Upper lobe of left lung (tissue), 6 donors: Measurements from ENCODE around the gene MBD3. TPM values are rescaled to one million over a fixed set of nuclear protein-coding genes. Genes with fewer than 3 reads are reported as not detected.

Experiments
- ATAC-seq, 2 donors: fragments of 200-7000 bp; cut with Tn5 transposase; one replicate each; pipeline ENCODE4 v1.9.1; 2022; ENCODE audit warnings: mild to moderate bottlenecking in 2 of 2, moderate library complexity in 2 of 2; ENCODE audit not compliant: low FRiP score in 2 of 2
- DNase-seq, 2 donors: peaks; one replicate each; pipeline ENCODE4 v3.0.0-alpha.2; 2019 to 2020
- H3K27ac ChIP-seq, 4 donors: fragments of 200-600 bp; sonication (generic); one replicate each; pipeline ENCODE4 v1.5.1; 2016 to 2019
- H3K27me3 ChIP-seq, 4 donors: fragments of 200-600 bp; sonication (generic); one replicate each; pipeline ENCODE4 v1.5.1; 2017 to 2019
- H3K36me3 ChIP-seq, 4 donors: fragments of 200-600 bp; sonication (generic); one replicate each; pipeline ENCODE4 v1.5.1; 2016 to 2019
- H3K4me1 ChIP-seq, 4 donors: fragments of 200-600 bp; sonication (generic); one replicate each; pipeline ENCODE4 v1.5.1; 2018 to 2019
- H3K4me3 ChIP-seq, 4 donors: fragments of 200-600 bp; sonication (generic); one replicate each; pipeline ENCODE4 v1.5.1; 2017 to 2019; ENCODE audit warnings: mild to moderate bottlenecking in 2 of 4, moderate library complexity in 1 of 4
- H3K9me3 ChIP-seq, 4 donors: fragments of 200-600 bp; sonication (generic); one replicate each; pipeline ENCODE4 v1.5.1; 2018 to 2019
- EP300 ChIP-seq, 4 donors: sonication (generic); formaldehyde crosslinking; IDR thresholded peaks; one replicate each; pipeline ENCODE4 v1.5.1; 2017; ENCODE audit warnings: antibody characterized with exemption in 4 of 4, control low read depth in 2 of 4
- POLR2A ChIP-seq, 4 donors: fragments of 450-650 bp; IDR thresholded peaks; one replicate each; pipeline ENCODE4 v1.5.1; 2016 to 2017; ENCODE audit warnings: antibody characterized with exemption in 4 of 4, mild to moderate bottlenecking in 2 of 4
- POLR2AphosphoS5 ChIP-seq, 2 donors: sonication (generic); formaldehyde crosslinking; IDR thresholded peaks; one replicate each; pipeline ENCODE4 v1.5.1; 2017; ENCODE audit warnings: antibody characterized with exemption in 2 of 2
- WGBS, 2 donors: methylation state at CpG; one replicate each; pipeline ENCODE4 v1.1.5; 2017 to 2018; 5-methylcytosine and 5-hydroxymethylcytosine counted together
- total RNA-seq, 6 donors: library from RNA; depleted of rRNA in 4 of 6; stranded (reverse); fragments of >200 nt in 4 of 6; gene quantifications; one replicate each; pipeline versions ENCODE4 v1.1.0 to v1.2.1, GENCODE V29; 2016 to 2021
- TF ChIP-seq, protein P1 (sequence below), 6 experiments: fragments of 450-650 bp in 4 of 6; fragments of 200-600 bp in 2 of 6; sonication (generic) in 2 of 6; IDR thresholded peaks; one replicate each; pipeline ENCODE4 v1.5.1; 2016 to 2019; ENCODE audit warnings: antibody characterized with exemption in 6 of 6
- donor health status: DM: no; HTN: no; CAD: no; lungs with moderate emphysema.
- donor health status: DM: no; HTN: yes; CAD: no; lungs with severe emphysema.

MBD3 gene
- total RNA-seq, 6 donors from 2014 or later, result 65.1 to 158 (median 107) TPM

GRCh38 chr19:1619703-1620102 lies 27.0 kb upstream of the MBD3 start:
- Histone ChIP-seq H3K27me3 (no peaks in the 10 kb centered on the region), H3K36me3 (peaks cover 0 to 63% (median 45%) of the 10 kb centered on the region in 4 donors)

DNA sequence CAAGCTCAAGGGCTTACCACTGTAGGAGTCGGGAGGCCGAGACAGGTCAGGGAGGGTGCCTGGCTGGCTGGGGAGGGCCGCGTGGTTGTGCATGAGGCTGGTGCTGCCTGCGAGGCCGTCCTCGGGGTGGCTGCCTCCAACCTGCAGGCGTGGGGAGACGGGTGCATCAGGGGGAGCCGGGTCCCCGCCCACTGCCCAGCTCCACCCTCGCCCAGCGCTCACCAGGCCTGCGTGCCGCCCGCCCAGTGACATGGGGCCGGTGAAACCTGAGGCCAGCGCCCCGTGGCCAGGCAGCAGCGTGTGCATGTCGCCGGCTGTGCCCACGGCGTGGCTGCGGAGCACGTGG lies 26.4 kb upstream of the MBD3 start:
- H3K4me3 ChIP-seq, result no peak overlapping the region
- H3K36me3 ChIP-seq, result peaks cover 0 to 64% (median 52%) of the 10 kb centered on the region in 4 donors
- ATAC-seq, result no peak
- no peak overlapping the region for H3K27ac ChIP-seq
- no peaks in the 10 kb centered on the region for H3K9me3 ChIP-seq
- TF ChIP-seq POLR2AphosphoS5 (IDR thresholded peaks at IDR 0.05) (no peak), EP300 (IDR thresholded peaks at IDR 0.05) (no peak), POLR2A (IDR thresholded peaks at IDR 0.05) (no peak)
- TF ChIP-seq, protein P1, sequence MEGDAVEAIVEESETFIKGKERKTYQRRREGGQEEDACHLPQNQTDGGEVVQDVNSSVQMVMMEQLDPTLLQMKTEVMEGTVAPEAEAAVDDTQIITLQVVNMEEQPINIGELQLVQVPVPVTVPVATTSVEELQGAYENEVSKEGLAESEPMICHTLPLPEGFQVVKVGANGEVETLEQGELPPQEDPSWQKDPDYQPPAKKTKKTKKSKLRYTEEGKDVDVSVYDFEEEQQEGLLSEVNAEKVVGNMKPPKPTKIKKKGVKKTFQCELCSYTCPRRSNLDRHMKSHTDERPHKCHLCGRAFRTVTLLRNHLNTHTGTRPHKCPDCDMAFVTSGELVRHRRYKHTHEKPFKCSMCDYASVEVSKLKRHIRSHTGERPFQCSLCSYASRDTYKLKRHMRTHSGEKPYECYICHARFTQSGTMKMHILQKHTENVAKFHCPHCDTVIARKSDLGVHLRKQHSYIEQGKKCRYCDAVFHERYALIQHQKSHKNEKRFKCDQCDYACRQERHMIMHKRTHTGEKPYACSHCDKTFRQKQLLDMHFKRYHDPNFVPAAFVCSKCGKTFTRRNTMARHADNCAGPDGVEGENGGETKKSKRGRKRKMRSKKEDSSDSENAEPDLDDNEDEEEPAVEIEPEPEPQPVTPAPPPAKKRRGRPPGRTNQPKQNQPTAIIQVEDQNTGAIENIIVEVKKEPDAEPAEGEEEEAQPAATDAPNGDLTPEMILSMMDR (IDR thresholded peaks at IDR 0.05), result no peak
- WGBS, 2 donors, result 87% methylated on average over 22 of the region's 26 CpGs; no CpG with 5 or more reads in 1 of the 2 donors
- no peaks in the 10 kb centered on the region for H3K4me1 ChIP-seq
- peak in 1 of 2 donors; percentile 81 for DNase-seq
- H3K27me3 ChIP-seq, result no peaks in the 10 kb centered on the region

More at GRCh38 chr19:1619703-1620102, 27.0 kb upstream of the MBD3 start:
- Histone ChIP-seq H3K27ac (no peak overlapping the region), H3K9me3 (no peaks in the 10 kb centered on the region), H3K4me1 (no peaks in the 10 kb centered on the region), H3K4me3 (no peak overlapping the region)
- ATAC-seq, result no peak
- WGBS, 2 donors, result 91 to 93% methylated on average over 18 of the region's 18 CpGs
- TF ChIP-seq POLR2AphosphoS5 (IDR thresholded peaks at IDR 0.05), result no peak
- TF ChIP-seq POLR2A (IDR thresholded peaks at IDR 0.05), result no peak
- TF ChIP-seq EP300 (IDR thresholded peaks at IDR 0.05), result no peak
- TF ChIP-seq, protein P1 (IDR thresholded peaks at IDR 0.05), result no peak
- no peak for DNase-seq

DNA sequence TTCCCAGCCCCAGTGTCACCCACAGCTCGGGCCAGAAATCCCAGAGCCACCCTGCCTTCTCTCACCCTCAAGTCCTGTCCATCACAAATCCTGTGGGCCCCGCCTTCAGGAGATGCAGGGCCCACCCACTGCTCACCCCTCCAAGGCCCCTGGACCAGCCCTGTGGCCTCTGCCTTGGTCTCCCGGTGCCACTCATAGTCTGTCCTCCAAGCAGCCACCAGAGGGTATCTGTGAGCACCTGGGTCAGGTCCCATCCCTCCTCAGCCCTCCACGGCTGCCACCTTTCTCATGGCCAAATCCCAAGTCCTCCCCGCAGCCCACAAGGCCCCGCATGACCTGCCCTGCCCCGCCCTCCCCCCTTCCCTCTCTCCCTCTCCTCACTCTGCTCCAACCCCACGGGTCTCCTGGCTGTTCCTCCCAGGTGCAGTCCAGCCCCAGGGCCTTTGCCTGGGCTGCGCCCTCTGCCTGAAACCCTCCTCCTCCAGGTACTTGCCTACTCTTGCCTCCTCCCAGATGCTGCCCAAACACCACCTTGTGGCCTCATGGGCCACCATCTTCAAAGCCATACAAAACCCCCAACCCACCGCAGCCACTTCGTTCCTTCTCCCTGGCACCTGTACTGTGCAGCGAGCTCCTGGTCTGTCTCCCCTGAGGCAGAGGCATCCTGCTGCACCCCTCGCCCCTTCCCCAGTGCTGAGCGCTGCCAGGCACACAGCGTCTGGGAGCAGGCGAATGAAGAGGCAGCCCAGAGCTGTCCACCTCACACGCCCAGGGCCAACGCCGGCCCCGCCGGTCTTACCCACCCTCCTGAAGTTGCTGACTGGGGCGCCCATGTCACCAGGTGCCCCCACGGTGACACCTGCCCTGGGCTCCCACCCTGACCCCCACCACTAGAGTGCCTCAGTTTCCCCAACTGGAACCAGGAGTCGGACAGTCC lies 25.8 kb upstream of the MBD3 start:
- H3K9me3 ChIP-seq, result no peaks in the 10 kb centered on the region
- TF ChIP-seq EP300 (IDR thresholded peaks at IDR 0.05), result no peak
- TF ChIP-seq, protein P1 (IDR thresholded peaks at IDR 0.05), result peak in 2 of 6 experiments; percentile 20 to 36
- TF ChIP-seq POLR2A (IDR thresholded peaks at IDR 0.05), result no peak
- no peak for TF ChIP-seq POLR2AphosphoS5 (IDR thresholded peaks at IDR 0.05)
- no peak overlapping the region for H3K27ac ChIP-seq
- H3K27me3 ChIP-seq, result no peaks in the 10 kb centered on the region
- 83 to 84% methylated on average over 16 to 21 of the region's 24 CpGs for WGBS, 2 donors
- peak in 1 of 2 donors; percentile 77 for DNase-seq
- no peak overlapping the region for H3K4me3 ChIP-seq
- peak in 1 of 2 donors; percentile 34 for ATAC-seq
- H3K4me1 ChIP-seq, result no peaks in the 10 kb centered on the region
- peaks cover 0 to 65% (median 56%) of the 10 kb centered on the region in 4 donors for H3K36me3 ChIP-seq

GRCh38 chr19:1616875-1617274 lies 24.2 kb upstream of the MBD3 start:
- DNase-seq, result no peak
- TF ChIP-seq, protein P1 (IDR thresholded peaks at IDR 0.05), result no peak
- TF ChIP-seq POLR2A (IDR thresholded peaks at IDR 0.05) (no peak), POLR2AphosphoS5 (IDR thresholded peaks at IDR 0.05) (no peak), EP300 (IDR thresholded peaks at IDR 0.05) (no peak)
- Histone ChIP-seq H3K27me3 (no peaks in the 10 kb centered on the region), H3K9me3 (no peaks in the 10 kb centered on the region), H3K4me1 (no peaks in the 10 kb centered on the region), H3K36me3 (peaks cover 5 to 77% (median 68%) of the 10 kb centered on the region in 4 donors), H3K27ac (no peak overlapping the region), H3K4me3 (no peak overlapping the region)
- ATAC-seq, result no peak
- 67 to 72% methylated on average over 4 of the region's 4 CpGs for WGBS, 2 donors
